Stimulated activated CD8-positive, alpha-beta memory T cell treated with anti-CD3 and anti-CD28 coated beads, Interleukin-15, amount 100 ng/mL, for 4 hours (primary cell): ENCODE data around the gene GNAT3.

Experiments used
- DNase-seq, 2 donors: peaks; one replicate each; pipeline ENCODE4 v3.0.0-alpha.2; 2020; ENCODE audit warnings: low read depth in 2 of 2

GNAT3 gene

DNA sequence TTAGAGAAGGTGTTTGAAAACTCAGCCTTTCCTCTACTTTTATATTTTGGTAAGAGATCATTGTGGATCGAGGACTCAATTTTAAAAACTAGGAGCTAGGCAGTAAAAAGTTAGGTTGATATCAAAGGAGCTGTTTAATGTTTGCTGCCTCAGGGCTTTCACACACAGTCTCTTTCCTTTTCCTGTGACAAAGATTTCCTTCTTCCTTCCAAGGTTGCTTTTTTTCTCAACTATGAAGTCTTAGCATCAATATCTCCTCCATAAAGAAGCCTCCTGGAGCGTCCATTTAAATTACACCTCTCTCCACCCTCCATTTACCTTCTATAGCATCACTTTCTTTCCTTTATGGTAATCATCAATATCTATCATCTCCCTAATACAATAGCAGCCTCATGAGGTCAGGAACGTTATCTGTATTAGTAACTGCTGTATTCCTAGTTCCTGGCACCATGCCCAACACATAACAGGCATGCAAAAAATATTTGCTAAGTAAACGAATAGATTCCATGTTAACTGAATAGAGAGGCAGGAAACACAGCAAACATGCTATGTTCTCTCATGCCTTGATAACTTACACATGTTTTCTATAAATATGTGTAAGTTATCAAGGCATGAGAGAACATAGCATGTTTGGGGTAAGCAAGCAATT is 48.5 kb downstream of the GNAT3 start:
- no peak for DNase-seq

DNA sequence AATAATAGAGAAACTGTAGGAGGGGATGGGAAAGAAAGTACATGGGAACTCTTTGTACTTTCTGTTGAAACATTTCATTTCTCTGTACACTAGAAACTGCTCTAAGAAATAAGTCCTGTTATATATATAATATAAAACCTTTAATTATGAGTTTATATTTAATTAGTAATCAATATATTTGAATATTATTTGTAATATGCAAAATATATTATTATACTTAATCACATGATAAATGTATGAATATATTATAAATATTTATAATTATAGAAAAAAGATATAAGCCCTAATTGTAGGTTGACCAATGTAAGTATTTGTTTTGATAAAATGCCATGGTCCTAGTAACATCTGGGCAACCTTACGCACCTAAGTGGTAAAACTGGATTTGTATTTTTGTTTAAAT is 51.0 kb downstream of the GNAT3 start:
- DNase-seq, result no peak

DNA sequence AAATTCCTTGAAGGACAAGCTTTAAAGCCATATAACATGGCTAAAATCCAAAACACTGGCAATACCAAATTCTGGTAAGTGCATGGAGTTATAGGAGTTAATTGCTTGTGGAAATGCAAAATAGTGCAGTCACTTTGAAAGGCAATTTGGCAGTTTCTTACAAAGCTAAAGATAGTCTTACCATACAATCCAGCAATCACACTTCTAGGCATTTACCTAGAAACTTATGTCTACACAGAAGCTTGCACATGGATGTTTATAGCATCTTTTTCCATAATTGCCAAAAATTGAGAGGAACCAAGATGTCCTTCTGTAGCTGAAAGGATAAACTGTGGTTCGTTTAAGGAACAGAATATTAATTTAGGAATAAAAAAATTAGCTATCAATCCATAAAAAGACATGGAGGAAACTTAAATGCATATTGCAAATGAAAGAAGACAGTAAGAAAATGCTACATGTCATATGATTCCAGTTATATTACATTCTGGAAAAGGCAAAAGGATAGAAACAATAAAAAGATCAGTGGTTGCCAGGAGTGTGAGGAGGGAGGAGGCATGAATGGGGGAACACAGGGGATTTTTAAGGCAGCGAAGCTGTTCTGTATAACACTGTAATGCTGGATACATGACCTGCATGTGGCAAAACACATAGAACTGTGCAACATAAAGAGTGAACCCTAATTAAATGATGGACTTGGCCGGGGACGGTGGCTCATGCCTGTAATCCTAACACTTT is 51.9 kb downstream of the GNAT3 start:
- DNase-seq, result no peak

DNA sequence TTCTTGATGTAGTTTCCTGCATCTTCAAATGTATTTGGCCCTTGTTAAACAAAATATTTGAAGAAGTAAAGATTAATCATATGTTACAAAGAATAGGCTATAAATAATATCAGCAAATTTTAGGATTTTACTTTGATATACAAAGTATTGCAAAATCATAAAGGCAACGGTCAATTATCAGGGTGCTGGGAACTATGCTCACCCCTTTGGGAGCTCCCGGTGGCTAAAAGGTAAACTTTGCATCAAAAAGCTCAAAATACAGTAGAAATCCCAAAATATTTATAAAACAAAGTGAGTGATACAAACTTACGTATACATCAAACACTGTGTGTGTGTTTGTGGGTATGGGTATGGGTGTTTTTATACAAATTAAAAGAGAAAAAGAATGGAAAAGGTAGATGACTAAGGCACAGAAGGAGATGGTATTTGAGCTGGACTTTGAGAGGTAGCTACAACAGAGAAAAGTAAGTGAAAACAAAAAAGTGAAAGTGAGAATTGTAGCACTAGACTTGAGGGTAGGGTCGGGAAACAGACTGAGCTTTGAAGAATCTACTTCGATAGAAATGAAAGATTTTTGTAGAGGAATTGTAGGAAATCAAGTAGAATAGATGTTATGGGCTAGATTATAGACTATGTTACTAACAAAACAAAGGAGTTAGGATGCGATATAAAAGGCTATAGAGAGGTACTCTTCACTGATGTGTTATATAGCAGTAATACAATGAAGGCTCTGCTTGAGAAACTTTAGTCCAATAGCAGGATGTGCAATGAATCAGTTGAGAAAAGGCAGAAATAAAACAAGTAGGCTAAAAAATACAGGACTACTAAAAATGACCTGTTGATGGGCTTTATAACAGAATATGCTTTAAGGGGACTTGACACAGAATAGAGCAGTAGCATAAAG is 52.8 kb downstream of the GNAT3 start:
- DNase-seq, result no peak

DNA sequence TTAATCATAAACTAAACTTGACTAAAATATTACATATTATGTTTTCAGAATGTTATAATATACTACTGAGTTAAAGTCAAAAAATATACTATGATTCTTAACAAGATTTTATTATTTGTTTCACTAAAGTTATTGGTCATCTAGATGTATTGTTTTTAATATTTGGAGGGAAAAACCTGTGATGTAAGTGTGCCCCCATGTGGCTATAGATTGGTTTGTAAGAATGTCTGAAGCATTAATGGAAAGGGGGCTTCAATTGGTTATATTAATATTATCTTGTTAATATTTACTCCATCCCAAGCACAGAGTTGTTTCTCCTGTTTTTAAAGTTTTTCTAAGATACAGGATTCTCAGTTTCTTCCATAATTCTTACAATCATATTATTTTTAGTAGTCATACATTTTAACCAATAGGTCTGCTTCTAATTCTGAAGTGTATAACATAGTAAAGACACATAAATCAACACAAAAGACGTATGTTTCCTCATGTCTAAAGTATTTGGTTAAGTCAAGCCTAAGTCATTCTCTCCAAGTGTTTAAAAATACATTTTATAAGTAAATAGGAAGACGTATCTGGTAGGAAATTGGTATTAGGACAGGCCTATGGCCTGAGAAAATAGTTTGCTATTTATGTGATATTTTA is 58.0 kb downstream of the GNAT3 start:
- DNase-seq, result no peak

DNA sequence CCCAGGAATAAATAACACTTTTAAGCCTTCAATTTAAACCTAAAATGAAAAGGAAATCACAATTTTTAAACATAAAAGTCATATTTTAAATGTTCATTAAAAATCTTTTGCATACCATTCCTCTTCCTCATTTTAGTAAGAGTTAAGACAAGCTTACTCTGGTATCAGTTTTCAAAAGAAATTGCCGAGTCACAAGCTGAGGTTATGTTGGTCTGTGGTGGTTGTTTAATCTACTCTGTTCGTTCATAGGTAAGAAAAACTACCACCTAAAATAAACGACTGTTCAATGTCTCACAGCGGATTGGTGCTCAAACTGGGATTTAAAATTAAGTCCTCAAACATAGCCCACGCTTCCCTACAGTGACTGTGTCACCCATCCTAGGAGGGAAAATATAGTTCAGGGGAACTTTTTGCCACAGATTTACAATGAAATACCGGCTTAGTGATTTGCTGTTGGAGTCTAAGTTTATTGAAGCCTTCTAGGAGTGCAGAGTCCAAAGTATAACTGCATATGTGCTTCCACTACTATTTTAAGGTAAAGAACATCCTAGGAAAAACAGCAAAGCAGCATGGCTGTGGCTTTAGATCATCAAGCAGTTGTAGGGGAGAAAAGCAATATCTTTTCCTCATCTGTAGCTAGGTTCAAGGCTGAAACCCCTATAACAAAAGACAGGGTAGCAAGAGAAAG is 61.1 kb downstream of the GNAT3 start:
- DNase-seq, result no peak

DNA sequence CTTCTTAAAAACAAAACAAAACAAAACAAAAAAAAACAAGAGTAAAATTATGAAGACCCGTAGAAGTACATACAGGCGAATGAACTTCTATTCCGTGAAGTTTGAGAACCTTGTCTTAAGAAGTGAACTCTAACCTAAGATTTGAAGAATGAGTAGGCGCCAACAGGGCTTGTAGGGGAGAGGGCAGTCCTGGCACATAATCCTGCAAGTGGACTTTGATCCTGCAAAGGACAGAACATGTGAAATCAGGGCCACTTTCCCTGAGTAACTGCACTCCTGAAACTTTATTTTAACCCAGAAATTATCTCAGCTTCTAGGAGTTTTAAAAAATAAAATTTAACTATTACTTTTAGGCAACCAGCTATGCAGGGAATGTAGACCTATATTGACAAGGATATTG is 62.0 kb downstream of the GNAT3 start:
- DNase-seq, result no peak

DNA sequence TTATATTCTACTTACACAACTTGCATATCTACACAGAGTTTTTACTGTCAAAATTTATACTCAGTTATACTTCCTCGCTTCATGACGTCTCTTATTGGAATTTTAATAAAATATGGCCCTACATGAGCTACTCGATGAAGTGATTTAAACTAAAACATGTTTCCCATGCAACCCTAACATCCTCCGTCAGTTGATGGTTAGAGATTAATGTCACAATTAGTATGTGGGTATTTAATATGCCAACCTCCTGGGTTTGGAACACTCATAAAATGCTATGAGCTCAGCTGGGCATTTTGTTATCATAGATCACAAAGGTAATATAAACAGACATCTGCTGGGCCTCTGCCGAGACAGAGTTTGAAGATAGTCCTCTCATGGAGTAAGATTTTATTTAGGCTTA is 66.5 kb downstream of the GNAT3 start:
- DNase-seq, result no peak

DNA sequence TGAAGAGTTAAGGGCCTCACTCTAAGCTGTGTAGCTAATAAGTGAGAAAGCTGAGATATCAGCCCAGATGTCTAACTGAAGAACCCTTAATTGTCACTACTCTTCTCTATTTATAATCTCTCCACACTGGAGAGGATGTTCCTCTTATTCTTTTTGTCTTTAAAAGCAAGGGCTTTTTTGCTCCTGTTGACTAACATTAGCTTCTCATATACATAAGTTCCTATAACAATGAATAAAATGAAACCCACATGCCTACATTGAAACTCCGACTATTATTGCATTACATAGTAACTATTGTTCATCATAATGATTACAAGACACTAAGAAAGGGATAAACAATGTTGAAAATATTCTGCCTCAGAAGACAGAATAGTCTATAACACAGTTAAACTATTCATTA is 67.1 kb downstream of the GNAT3 start:
- no peak for DNase-seq

DNA sequence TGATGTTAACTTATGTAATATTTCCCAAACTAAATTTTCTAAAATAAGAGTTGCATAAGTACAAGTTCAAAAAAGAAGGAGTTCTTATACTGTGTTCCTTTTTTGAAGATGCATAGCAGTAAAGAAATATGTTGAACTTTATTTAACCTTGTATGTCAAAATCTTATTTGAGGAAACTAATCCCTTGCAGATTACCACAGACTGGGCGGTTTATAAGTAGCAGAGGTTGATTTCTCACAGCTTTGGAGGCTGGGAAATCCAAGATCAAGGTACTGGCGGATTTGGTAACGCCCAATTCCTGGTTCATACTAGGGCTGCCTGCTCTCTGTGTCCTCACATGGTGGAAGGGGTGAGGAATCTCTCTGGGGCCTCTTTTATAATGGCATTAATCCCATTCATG is 68.5 kb downstream of the GNAT3 start:
- DNase-seq, result no peak

DNA sequence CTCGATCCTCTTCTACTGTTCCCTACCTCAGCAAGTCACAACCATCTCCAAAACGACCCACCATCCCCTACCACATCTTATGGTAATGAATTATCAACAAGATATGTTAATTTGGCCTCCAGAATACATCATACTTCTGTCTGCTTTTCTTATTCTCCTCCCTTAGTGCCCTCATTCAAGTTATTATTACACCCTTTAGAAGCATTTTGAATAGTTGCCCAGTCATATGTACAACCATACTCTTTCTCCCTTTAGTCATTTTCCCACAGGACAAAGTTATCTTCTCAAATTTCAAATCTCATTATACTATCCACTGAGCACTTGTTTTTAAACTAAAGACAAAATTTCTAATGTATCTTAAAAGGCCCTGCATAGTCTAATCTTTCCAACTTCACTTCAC is 71.0 kb downstream of the GNAT3 start:
- DNase-seq, result no peak

DNA sequence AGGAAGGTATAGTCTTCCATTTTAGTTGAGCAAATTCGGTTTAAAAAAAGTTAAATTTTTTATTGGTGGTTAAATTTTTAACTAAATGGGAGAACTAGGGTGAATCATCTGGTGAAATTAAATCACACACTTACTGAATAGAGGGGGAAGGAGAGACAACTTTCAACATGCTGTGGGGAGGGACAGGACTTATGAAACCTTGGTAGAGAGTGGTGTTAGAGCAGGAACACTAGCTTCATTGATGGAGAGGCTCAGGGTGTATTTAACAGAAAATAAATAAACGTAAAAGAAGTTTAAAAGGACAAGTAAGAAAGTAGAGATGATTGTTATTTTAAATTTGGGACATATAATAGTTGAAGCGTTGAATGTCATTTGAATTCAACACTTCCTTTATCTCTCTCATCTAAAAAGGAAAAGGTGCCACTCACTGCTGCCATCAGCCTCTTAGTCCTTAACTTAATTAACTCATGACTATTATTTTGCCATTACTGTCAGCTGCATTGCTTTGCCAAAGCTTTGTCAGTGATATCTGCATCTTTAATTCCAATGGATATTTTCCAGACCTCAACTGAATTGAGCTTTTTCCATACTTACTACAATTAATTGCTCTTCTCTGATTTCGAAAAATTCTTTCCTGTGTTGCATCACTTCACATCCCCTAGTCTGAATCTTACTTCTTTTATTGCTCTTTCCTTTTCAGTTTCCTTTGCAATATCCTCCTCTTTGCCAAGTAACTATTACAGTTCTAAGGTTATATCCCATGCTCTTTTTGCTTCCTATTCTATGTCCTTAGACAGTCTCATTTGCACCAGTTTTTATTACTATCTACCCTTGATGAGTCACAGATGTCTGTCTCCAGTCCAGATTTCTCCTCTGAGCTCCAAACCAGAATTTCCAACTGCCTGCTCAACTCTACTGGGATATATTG is 71.7 kb downstream of the GNAT3 start:
- DNase-seq, result no peak

DNA sequence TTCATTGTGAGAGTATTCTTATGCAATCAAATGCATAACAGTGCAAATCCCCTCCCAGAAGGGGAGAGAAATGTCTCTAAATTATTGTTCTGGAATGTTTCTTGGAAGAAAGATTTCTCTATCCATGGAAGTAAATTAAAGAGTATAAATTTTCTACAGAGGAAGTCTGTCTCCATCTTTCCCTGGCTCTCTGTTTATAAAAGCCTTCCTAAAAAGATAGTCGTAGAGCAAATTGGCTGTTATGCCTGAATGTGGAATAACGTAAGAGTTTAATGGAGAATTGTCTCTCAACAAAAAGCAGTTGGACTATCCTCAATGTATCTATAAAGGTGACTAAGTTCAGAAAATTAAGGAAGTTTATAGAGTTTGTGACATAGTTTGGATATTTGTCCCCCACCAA is 76.3 kb downstream of the GNAT3 start:
- no peak for DNase-seq

DNA sequence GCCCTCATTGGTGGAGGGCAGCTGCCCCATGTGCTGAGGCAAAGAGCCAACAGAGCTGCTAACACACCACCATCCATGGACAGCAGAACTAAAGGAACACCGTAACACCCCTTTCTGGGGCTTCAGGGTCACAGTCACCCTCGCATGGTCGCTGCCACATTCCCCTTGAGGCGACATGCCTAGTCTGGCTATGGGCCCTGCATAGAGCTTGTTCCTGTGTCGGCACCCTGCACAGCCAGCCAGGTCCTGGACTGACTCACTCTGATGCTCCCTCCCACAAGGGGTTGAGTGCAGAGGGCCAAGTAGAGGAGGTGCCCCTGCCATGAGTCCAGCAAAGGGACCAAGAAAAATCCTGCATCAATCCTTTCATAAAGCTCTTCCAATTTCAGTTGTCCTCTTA is 77.8 kb downstream of the GNAT3 start:
- no peak for DNase-seq

DNA sequence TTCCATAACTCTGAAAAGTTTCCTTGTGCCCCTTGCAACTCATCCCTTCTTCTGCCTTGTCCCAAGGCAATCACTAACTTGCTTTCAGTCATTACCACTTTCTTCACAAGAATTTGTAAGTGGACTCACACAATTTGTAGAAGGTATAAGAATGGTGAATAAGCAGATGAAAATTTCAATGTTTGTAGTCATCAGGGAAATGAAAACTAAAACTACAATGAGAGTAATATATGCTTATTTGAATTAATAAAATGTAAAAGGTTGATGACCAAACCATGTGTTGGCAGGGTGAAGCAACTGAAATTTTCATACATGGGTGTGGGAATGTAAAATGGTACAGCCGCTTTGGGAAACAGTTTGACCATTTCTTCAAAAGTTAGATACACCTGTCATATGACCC is 79.7 kb downstream of the GNAT3 start:
- DNase-seq, result no peak

DNA sequence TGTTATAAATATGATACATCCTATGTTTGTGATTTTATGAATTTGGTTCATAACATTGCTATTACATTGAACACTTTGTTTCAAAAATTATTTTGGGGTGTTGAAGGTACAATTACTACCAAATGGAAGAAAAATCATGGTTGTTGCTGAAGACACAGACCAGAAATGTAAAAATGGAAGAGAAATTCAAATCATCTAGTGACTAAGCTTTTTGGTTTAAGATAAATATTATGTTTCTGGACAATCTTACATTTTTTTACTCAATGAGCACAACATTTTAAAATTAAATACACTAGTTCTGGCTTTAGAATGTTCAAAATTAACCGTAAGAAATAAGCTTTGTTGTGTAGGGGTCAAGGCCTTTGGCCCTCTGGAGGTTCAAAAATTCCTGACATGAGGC is 82.7 kb downstream of the GNAT3 start:
- DNase-seq, result no peak

DNA sequence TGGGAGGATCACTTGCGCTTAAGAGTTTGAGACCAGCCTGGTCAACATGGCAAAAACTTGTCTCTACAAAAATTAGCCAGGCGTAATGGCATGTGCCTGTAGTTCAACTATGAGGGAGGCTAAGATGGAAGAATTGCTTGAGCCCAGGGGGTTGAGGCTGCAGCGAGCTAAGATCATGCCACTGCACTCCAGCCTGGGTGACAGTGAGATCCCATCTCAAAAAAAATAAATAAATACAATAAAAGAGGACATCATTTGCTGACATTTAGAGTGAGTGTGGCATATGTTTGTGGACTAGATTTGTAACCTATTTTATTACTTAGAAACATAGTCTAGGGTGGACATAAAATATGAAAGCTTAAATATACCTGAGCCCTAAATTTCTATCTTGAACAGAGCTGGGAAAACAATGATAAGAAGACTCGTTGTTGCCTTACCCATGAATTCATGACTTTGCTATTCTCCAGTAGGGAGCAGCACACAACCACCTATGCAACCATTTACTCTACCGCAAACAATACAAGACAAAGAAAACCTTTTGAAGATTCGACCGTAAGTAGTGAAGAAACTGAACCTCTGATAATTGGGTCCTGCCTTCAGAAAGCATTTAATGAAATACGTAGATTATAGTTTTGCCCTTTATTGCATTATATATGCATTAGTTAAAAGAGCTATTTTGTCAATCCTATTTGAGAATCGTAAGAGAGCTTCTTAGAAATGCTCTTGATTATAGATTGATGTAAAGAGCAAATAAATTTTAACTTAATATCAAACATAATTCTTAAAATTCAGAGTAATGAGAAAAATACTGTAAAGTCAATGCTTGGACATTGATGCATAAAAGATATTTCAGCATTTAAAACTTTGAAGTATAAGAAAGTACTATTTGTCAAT is 83.5 kb downstream of the GNAT3 start:
- no peak for DNase-seq

DNA sequence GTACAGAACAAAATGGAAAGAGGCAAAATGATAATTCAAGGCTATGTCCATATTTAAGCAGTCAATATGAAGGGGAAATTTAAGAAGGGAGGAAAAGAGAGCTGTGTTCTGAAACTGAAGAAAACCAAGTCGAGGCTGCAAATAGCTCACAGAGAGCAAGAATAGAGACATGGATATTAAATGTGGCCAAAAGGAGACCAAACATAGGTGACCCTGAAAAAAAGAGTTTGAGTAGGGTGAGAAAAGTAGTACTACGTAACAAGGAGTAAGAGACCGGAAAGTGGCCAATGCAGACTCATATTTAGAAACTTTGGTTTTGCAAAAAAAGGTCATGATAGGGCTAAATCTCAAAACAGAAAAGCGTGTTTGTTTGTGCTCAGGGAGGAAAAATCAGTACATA is 84.6 kb downstream of the GNAT3 start:
- no peak for DNase-seq

DNA sequence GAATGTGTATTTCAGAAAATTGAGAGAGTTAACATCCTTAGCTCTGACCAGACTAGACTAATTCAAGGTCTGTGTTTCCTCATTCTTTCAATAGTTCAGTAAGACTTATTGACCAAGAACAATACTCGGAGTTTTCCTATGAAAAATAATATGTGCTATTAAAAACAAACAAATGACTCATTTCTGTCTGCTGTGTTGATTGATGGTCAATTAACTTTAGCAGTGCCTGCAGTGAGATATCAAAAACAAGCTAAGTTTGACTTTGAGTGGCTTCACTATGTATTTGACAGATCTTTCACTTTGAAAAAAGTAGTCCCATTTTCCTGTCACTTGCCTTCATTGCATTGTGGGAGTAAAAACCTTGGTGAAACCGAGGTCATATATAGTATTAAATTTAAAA is 91.0 kb downstream of the GNAT3 start:
- DNase-seq, result no peak
